PC-3 (cell line): ENCODE measurements around the gene LTB4R2. TPM values are rescaled to one million over a fixed set of nuclear protein-coding genes. Genes with fewer than 3 reads are reported as not detected.
A peak's percentile ranks its signal among the peaks of the same experiment; 100 is the strongest.

Experiments
- ATAC-seq: fragments of 200-7000 bp; cut with Tn5 transposase; 2 replicates; pipeline ENCODE4 v1.9.1; 2020; ENCODE audit warnings: mild to moderate bottlenecking, moderate library complexity
- BruUV-seq: library from RNA; stranded (reverse); fragments of 400-500 nt; replicated peaks from 2 replicates; lab custom pipeline; 2021; lab: Mats Ljungman, UMichigan
- CTCF ChIA-PET: fragments of 300-600 bp; sonication (Branson Sonifier 250); formaldehyde crosslinking; loops from one replicate; lab custom pipeline; 2022; ENCODE audit warnings: antibody characterized with exemption; lab: Charles Lee
- POLR2A ChIA-PET: fragments of 300-600 bp; sonication (Branson Sonifier 250); formaldehyde crosslinking; loops from one replicate; lab custom pipeline; 2022; ENCODE audit warnings: antibody characterized with exemption; ENCODE audit not compliant: unreplicated experiment; lab: Charles Lee
- DNase-seq: peaks from one replicate; pipeline ENCODE4 v3.0.0-alpha.2; 2015
- H2AFZ ChIP-seq: fragments of 300-600 bp; sonication (generic); 2 replicates; pipeline ENCODE4 v1.6.0; 2016; ENCODE audit warnings: antibody characterized with exemption, low read length
- H3F3A ChIP-seq: fragments of 300-600 bp; sonication (generic); one replicate; pipeline ENCODE4 v1.6.0; 2017; ENCODE audit warnings: antibody characterized with exemption, low read length, control low read depth, mild to moderate bottlenecking; ENCODE audit not compliant: unreplicated experiment
- H3K27ac ChIP-seq: fragments of 300-600 bp; sonication (generic); 2 replicates; pipeline ENCODE4 v1.5.1; 2016; ENCODE audit warnings: mild to moderate bottlenecking, low read length
- H3K27me3 ChIP-seq: fragments of 300-600 bp; sonication (generic); 2 replicates; pipeline ENCODE4 v1.6.1; 2016; ENCODE audit warnings: low read length, mixed read lengths
- H3K36me3 ChIP-seq: fragments of 300-600 bp; sonication (generic); 2 replicates; pipeline ENCODE4 v1.6.1; 2016; ENCODE audit warnings: low read depth, mixed run types, low read length, mixed read lengths
- H3K4me1 ChIP-seq: fragments of 300-600 bp; sonication (generic); 2 replicates; pipeline ENCODE4 v1.5.1; 2016; ENCODE audit warnings: low read length; ENCODE audit not compliant: insufficient read depth
- H3K4me2 ChIP-seq: fragments of 300-600 bp; sonication (generic); 2 replicates; pipeline ENCODE4 v1.6.0; 2016; ENCODE audit warnings: low read length
- H3K4me3 ChIP-seq: fragments of 300-600 bp; sonication (generic); 2 replicates; pipeline ENCODE4 v1.5.1; 2016; ENCODE audit warnings: mild to moderate bottlenecking, low read length, mixed read lengths
- H3K79me2 ChIP-seq: fragments of 300-600 bp; sonication (generic); 2 replicates; pipeline ENCODE4 v1.6.1; 2017; ENCODE audit warnings: low read length, mixed read lengths
- H3K9ac ChIP-seq: fragments of 300-600 bp; sonication (generic); 2 replicates; pipeline ENCODE4 v1.6.0; 2016; ENCODE audit warnings: mild to moderate bottlenecking, low read length
- H3K9me2 ChIP-seq: fragments of 300-600 bp; sonication (generic); replicated peaks from 2 replicates; pipeline ENCODE4 v1.6.1; 2016; ENCODE audit warnings: mixed run types, low read length, mixed read lengths
- H3K9me3 ChIP-seq: fragments of 300-600 bp; sonication (generic); 2 replicates; pipeline ENCODE4 v1.6.1; 2016; ENCODE audit warnings: low read length, mixed read lengths
- H4K20me1 ChIP-seq: fragments of 300-600 bp; sonication (generic); 2 replicates; pipeline ENCODE4 v1.6.1; 2016; ENCODE audit warnings: low read length, mixed read lengths
- EZH2 ChIP-seq: fragments of 300-600 bp; sonication (generic); IDR thresholded peaks from one replicate; pipeline ENCODE4 v1.6.1; 2017; ENCODE audit warnings: antibody characterized with exemption, mild to moderate bottlenecking, low read length; ENCODE audit not compliant: unreplicated experiment
- EZH2phosphoT487 ChIP-seq: fragments of 300-600 bp; sonication (generic); IDR thresholded peaks from 2 replicates; pipeline ENCODE4 v1.6.1; 2018; ENCODE audit warnings: mild to moderate bottlenecking, antibody characterized with exemption, low read length, borderline replicate concordance
- intact Hi-C: fragments of 100-400 bp; cut with micrococcal nuclease; formaldehyde crosslinking; loops from 2 replicates; pipeline ENCODE4 v1.9.0; 2023
- total RNA-seq: library from RNA; depleted of rRNA; stranded (reverse); fragments of >200 nt; gene quantifications from 2 replicates; pipeline ENCODE4 v1.2.3, GENCODE V29; 2014
- TF ChIP-seq, protein P1 (sequence below): fragments of 300-600 bp; sonication (generic); conservative IDR thresholded peaks from 2 replicates; pipeline ENCODE4 v1.5.1; 2017; ENCODE audit warnings: antibody characterized with exemption, low read depth, mild to moderate bottlenecking, low read length

The LTB4R2 gene
- total RNA-seq, 1 experiment from 2014 or later = 9.3 TPM

DNA sequence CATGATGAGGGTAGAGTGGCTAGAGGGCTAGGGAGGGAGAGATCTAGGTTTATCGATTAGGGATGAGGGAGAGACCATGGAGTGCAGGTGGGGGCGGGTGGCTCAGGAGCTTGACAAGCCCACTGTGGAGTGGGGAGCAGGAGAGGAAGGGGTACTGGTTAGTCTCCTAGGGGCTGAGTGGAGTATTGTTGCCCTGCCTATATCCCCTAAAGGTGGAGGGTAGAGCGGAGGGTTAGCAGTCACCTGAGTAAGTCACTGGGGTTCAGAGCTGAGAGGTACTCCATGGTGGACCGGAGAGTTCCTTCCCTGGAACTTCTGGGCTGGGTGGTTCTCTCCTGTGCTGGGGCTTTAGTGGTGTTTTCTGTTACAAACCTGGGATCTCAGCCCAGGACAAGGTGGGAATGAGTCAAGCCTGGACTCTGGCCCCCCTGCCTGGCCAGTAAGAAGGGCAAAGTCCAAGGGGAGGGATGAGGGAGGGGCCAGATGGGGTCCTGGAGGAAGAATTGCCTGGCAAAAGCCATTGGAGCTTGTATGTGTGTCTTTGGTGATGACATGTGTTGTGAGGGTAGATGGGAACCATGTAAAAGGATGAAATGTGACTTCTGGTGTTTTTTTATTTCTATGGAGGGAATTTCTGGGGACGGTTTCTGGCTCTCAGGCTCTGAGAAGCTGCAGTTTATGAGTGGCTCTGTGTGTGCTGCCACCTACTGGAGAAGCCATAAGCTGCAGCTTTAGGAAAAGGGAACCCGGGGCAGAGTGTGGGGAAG lies 2.2 kb upstream of the LTB4R2 start, which contains the start of gene CIDEB:
Gene CIDEB (minus strand): TSS at position 403 of the 767 bp plus-strand sequence. CDS start 119 bp downstream, at position 284.
- peak; percentile 76 for DNase-seq
- H3K9ac ChIP-seq = no peak within 1 kb of the TSS
- H3K4me1 ChIP-seq = peaks cover 9% of the 10 kb centered on the region
- peak; percentile 93 for ATAC-seq
- TF ChIP-seq EZH2phosphoT487 (no peak), EZH2 (no peak)
- TF ChIP-seq, protein P1, sequence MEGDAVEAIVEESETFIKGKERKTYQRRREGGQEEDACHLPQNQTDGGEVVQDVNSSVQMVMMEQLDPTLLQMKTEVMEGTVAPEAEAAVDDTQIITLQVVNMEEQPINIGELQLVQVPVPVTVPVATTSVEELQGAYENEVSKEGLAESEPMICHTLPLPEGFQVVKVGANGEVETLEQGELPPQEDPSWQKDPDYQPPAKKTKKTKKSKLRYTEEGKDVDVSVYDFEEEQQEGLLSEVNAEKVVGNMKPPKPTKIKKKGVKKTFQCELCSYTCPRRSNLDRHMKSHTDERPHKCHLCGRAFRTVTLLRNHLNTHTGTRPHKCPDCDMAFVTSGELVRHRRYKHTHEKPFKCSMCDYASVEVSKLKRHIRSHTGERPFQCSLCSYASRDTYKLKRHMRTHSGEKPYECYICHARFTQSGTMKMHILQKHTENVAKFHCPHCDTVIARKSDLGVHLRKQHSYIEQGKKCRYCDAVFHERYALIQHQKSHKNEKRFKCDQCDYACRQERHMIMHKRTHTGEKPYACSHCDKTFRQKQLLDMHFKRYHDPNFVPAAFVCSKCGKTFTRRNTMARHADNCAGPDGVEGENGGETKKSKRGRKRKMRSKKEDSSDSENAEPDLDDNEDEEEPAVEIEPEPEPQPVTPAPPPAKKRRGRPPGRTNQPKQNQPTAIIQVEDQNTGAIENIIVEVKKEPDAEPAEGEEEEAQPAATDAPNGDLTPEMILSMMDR = peak; percentile 96
- POLR2A ChIA-PET = interaction anchor here (0.6 to 1.0 kb wide), 2 partner anchors 65 to 380 kb away, joined by 3 to 4 read pairs; partner anchors contain the start of gene TINF2
- no peak within 1 kb of the TSS for H2AFZ ChIP-seq
- peak within 1 kb of the TSS; percentile 11; the same call in 1 of the 2 replicates for H3K4me2 ChIP-seq
- H3K27me3 ChIP-seq = no peaks in the 10 kb centered on the region
- H3K36me3 ChIP-seq = peaks cover 44% of the 10 kb centered on the region
- no peak within 1 kb of the TSS for H3K4me3 ChIP-seq
- H3K79me2 ChIP-seq = no peaks in the 10 kb centered on the region
- intact Hi-C loops = no loop called here
- H3K27ac ChIP-seq = no peak within 1 kb of the TSS
- no peaks in the 10 kb centered on the region for H4K20me1 ChIP-seq
- no peaks in the 10 kb centered on the region for H3K9me3 ChIP-seq
- CTCF ChIA-PET = interaction anchor here (0.5 to 1.2 kb wide), 8 partner anchors 9 to 1453 kb away, joined by 3 to 6 read pairs (median 4); partner anchors contain the start of genes DCAF11, MDP1, NRL and TINF2
- BruUV-seq = no TSS peak
- no peaks in the 10 kb centered on the region for H3K9me2 ChIP-seq
- no peaks in the 10 kb centered on the region for H3F3A ChIP-seq

DNA sequence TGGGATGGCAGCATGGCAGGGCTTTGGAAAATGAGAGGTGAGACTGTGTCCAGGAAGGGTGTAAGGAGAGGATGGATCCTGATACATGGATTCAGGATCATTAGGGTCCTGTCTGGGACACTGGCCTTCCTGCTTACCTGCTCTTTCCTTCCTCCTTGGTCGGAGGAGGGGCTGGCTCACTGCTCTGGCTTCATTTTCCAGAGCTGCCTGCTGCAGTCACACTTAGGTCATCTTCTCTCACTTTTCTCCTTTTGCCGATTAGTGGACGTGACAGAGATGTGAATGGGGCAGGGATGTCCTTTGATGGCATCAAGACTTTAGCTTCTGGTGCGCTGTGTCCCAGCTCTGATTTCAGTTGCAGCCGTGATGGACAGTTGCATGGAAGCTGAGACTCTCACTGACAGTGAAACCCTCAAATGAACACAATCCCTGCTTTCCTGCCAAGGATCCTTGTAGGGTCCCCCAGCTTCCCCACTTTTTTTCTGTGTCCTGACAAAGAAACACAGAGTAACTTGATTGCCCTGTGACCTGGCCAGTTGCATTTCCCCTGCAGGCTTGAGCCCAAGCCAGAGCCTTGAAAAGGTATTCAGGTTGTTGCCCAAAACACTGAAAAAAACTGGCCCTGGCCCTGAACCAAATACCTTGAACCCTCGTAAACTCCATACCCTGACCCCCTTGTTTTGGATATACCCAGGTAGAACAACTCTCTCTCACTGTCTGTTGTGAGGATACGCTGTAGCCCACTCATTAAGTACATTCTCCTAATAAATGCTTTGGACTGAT lies 1.4 kb upstream of the LTB4R2 start:
- BruUV-seq = no TSS peak
- H3K4me1 ChIP-seq = peaks cover 9% of the 10 kb centered on the region
- no peaks in the 10 kb centered on the region for H3K9me3 ChIP-seq
- H4K20me1 ChIP-seq = no peaks in the 10 kb centered on the region
- H3K79me2 ChIP-seq = no peaks in the 10 kb centered on the region
- H3K9ac ChIP-seq = no peak overlapping the region
- no peaks in the 10 kb centered on the region for H3K27me3 ChIP-seq
- peaks cover 37% of the 10 kb centered on the region for H3K36me3 ChIP-seq
- DNase-seq = no peak
- H3K27ac ChIP-seq = no peak overlapping the region
- no peaks in the 10 kb centered on the region for H3F3A ChIP-seq
- H3K9me2 ChIP-seq = no peaks in the 10 kb centered on the region
- H2AFZ ChIP-seq = no peak overlapping the region
- no peak overlapping the region for H3K4me3 ChIP-seq
- no peak for ATAC-seq
- POLR2A ChIA-PET = interaction anchor here (0.6 to 1.0 kb wide), 2 partner anchors 66 to 381 kb away, joined by 3 to 4 read pairs; partner anchors contain the start of gene TINF2
- TF ChIP-seq EZH2 (no peak), EZH2phosphoT487 (no peak)
- TF ChIP-seq, protein P1 = no peak
- H3K4me2 ChIP-seq = no peak overlapping the region
- CTCF ChIA-PET = interaction anchor here (0.5 to 1.2 kb wide), 7 partner anchors 10 to 194 kb away, joined by 3 to 6 read pairs (median 4); partner anchors contain the start of genes DCAF11, MDP1, NRL and TINF2
- intact Hi-C loops = no loop called here
